WTC11 (cell line): ENCODE results near the gene PAWR. TPM values are rescaled to one million over a fixed set of nuclear protein-coding genes. Genes with fewer than 3 reads are reported as not detected.

Experiments used
- ATAC-seq: fragments of 200-7000 bp; cut with Tn5 transposase; 2 replicates; pipeline ENCODE4 v1.10.0; 2021; ENCODE audit warnings: mild to moderate bottlenecking, moderate library complexity
- CTCF ChIA-PET: fragments of 300-600 bp; sonication (Branson Sonifier 250); formaldehyde crosslinking; loops from one replicate; lab custom pipeline; 2021; ENCODE audit warnings: antibody characterized with exemption; lab: Charles Lee
- POLR2A ChIA-PET: fragments of 350-600 bp; sonication (Branson Sonifier 250); formaldehyde crosslinking; loops from one replicate; lab custom pipeline; 2021; ENCODE audit warnings: antibody characterized with exemption; lab: Charles Lee
- DNase-seq: peaks from one replicate; pipeline ENCODE4 v3.0.0; 2021; ENCODE audit warnings: low spot score
- H3K27ac Mint-ChIP-seq: 2 replicates; pipeline ENCODE4 v1.8.0; 2021; ENCODE audit warnings: mixed read lengths
- H3K27me3 Mint-ChIP-seq: 2 replicates; pipeline ENCODE4 v1.8.0; 2021; ENCODE audit warnings: low read depth, mild to moderate bottlenecking, moderate library complexity, mixed read lengths
- H3K36me3 Mint-ChIP-seq: 2 replicates; pipeline ENCODE4 v1.8.0; 2021; ENCODE audit warnings: mixed read lengths
- H3K4me1 Mint-ChIP-seq: 2 replicates; pipeline ENCODE4 v1.8.0; 2022; ENCODE audit warnings: mixed read lengths
- H3K4me3 Mint-ChIP-seq: 2 replicates; pipeline ENCODE4 v1.8.0; 2021; ENCODE audit warnings: mild to moderate bottlenecking, moderate library complexity, mixed read lengths
- H3K9me3 Mint-ChIP-seq: 2 replicates; pipeline ENCODE4 v1.8.0; 2021; ENCODE audit warnings: mixed read lengths
- CREB1 ChIP-seq: sonication (generic); formaldehyde crosslinking; IDR thresholded peaks from 2 replicates; pipeline ENCODE4 v1.8.0; 2023; ENCODE audit warnings: mild to moderate bottlenecking, missing genetic modification reagents
- ELF4 ChIP-seq: sonication (generic); formaldehyde crosslinking; IDR thresholded peaks from 2 replicates; pipeline ENCODE4 v1.8.1; 2022; ENCODE audit warnings: low read depth, mild to moderate bottlenecking, moderate library complexity, missing genetic modification reagents
- ESRRA ChIP-seq: sonication (generic); formaldehyde crosslinking; IDR thresholded peaks from 2 replicates; pipeline ENCODE4 v1.8.1; 2022; ENCODE audit warnings: mild to moderate bottlenecking, missing genetic modification reagents, borderline replicate concordance
- FOXK1 ChIP-seq: sonication (generic); formaldehyde crosslinking; IDR thresholded peaks from 2 replicates; pipeline ENCODE4 v1.8.0; 2022; ENCODE audit warnings: mild to moderate bottlenecking, moderate library complexity, missing genetic modification reagents
- FOXP1 ChIP-seq: sonication (generic); formaldehyde crosslinking; IDR thresholded peaks from 2 replicates; pipeline ENCODE4 v1.8.0; 2022; ENCODE audit warnings: missing genetic modification reagents, mild to moderate bottlenecking, moderate library complexity, borderline replicate concordance
- HMGA2 ChIP-seq: fragments of 250-450 bp; sonication (Bioruptor Pico); IDR thresholded peaks from 2 replicates; pipeline ENCODE4 v1.4.0; 2021; ENCODE audit warnings: mild to moderate bottlenecking, moderate library complexity
- IRF2 ChIP-seq: sonication (generic); formaldehyde crosslinking; IDR thresholded peaks from 2 replicates; pipeline ENCODE4 v1.8.0; 2022; ENCODE audit warnings: low read depth, missing genetic modification reagents, borderline replicate concordance
- JUN ChIP-seq: sonication (generic); formaldehyde crosslinking; IDR thresholded peaks from 2 replicates; pipeline ENCODE4 v1.8.0; 2023; ENCODE audit warnings: mild to moderate bottlenecking, missing genetic modification reagents
- NFE2L1 ChIP-seq: sonication (generic); formaldehyde crosslinking; IDR thresholded peaks from 2 replicates; pipeline ENCODE4 v1.8.1; 2023; ENCODE audit warnings: missing genetic modification reagents
- OVOL2 ChIP-seq: fragments of 250-450 bp; sonication (Bioruptor Pico); IDR thresholded peaks from 2 replicates; pipeline ENCODE4 v1.9.0; 2021; ENCODE audit warnings: mild to moderate bottlenecking, borderline replicate concordance
- SMAD3 ChIP-seq: sonication (generic); formaldehyde crosslinking; IDR thresholded peaks from 2 replicates; pipeline ENCODE4 v1.8.0; 2022; ENCODE audit warnings: missing genetic modification reagents, mild to moderate bottlenecking, borderline replicate concordance
- ZBTB21 ChIP-seq: sonication (generic); formaldehyde crosslinking; IDR thresholded peaks from 2 replicates; pipeline ENCODE4 v1.8.1; 2023; ENCODE audit warnings: mild to moderate bottlenecking, missing genetic modification reagents, borderline replicate concordance
- ZNF219 ChIP-seq: sonication (generic); formaldehyde crosslinking; IDR thresholded peaks from 2 replicates; pipeline ENCODE4 v1.8.0; 2023; ENCODE audit warnings: missing genetic modification reagents, mild to moderate bottlenecking, borderline replicate concordance
- total RNA-seq: library from RNA; stranded (reverse); gene quantifications from 3 replicates; pipeline ENCODE4 v1.2.3, GENCODE V29; 2021
- TF ChIP-seq, protein P1 (sequence below): sonication (generic); formaldehyde crosslinking; IDR thresholded peaks from 2 replicates; pipeline ENCODE4 v1.8.1; 2022; ENCODE audit warnings: mild to moderate bottlenecking, missing genetic modification reagents, moderate library complexity, borderline replicate concordance
- TF ChIP-seq, protein P2 (sequence below): sonication (generic); formaldehyde crosslinking; IDR thresholded peaks from 2 replicates; pipeline ENCODE4 v1.8.1; 2022; ENCODE audit warnings: missing genetic modification reagents, borderline replicate concordance
- TF ChIP-seq, protein P3 (sequence below): fragments of 250-450 bp; sonication (Bioruptor Pico); IDR thresholded peaks from 2 replicates; pipeline ENCODE4 v1.9.0; 2021; ENCODE audit warnings: mild to moderate bottlenecking
- TF ChIP-seq, protein P4 (sequence below): fragments of 250-450 bp; sonication (Bioruptor Pico); IDR thresholded peaks from 2 replicates; pipeline ENCODE4 v1.8.0; 2021; ENCODE audit warnings: mild to moderate bottlenecking
- TF ChIP-seq, protein P5 (sequence below): sonication (generic); formaldehyde crosslinking; IDR thresholded peaks from 2 replicates; pipeline ENCODE4 v1.8.1; 2023; ENCODE audit warnings: mild to moderate bottlenecking, missing genetic modification reagents, moderate library complexity
- TF ChIP-seq, protein P6 (sequence below): fragments of 200-600 bp; IDR thresholded peaks from 2 replicates; pipeline ENCODE4 v1.8.0; 2022; ENCODE audit warnings: antibody characterized with exemption

PAWR gene
- total RNA-seq, 1 experiment from 2014 or later: 397 TPM

DNA sequence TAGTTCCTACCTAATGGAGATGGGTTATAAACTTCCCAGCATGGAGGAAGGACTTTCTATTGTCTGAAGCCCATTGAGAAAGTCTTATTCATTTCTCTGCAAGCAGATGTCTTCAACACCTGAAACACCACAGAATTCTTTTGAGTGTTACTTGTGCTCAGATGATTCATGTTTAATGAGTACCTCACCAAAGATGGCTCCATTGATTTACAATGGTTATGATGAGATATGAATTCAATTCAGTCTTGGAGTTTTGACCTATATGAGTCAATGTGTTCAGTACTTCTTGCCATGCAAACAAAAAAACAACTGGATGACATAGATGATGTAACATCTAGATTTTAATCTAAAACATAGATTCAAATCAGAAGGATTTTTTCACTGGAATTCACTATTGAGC is 15.4 kb upstream of the PAWR start:
- ChIA-PET CTCF (no interaction called here), POLR2A (no interaction called here)
- Mint-ChIP-seq H3K4me3 (no peak overlapping the region), H3K4me1 (peaks cover 26% of the 10 kb centered on the region), H3K27ac (no peak overlapping the region), H3K36me3 (peaks cover 2% of the 10 kb centered on the region; the same call in 1 of the 2 replicates), H3K27me3 (no peaks in the 10 kb centered on the region), H3K9me3 (no peaks in the 10 kb centered on the region)
- ATAC-seq (no peak), DNase-seq (no peak)
- TF ChIP-seq ESRRA (CRISPR knock-in tag): no peak

DNA sequence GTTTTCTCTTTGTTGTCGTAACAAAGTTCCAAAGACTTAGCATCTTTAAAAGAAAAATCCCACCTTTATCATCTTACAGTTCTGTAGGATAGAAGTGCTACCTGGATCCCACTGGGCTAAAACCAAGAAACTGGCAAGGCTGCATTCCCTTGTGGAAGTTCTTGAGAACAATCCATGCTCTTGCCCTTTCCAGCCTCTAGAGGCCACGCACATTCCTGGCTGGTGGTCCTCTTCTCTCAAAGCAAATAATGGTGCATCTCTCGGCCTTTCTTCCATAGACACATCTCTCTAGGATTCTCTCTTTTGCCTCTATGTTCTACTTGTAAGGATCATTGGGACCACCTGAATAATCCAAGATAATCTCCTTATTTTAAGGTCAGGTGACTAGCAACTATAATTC is 8.2 kb upstream of the PAWR start:
- CTCF ChIA-PET: interaction anchor here (0.5 kb wide), 1 partner anchor 124 kb away, joined by 4 read pairs; no protein-coding TSS in a partner anchor
- ATAC-seq (no peak), DNase-seq (no peak)
- Mint-ChIP-seq H3K4me1 (no peaks in the 10 kb centered on the region), H3K9me3 (peaks cover 6% of the 10 kb centered on the region), H3K27ac (no peak overlapping the region), H3K36me3 (peaks cover 9% of the 10 kb centered on the region; the same call in 1 of the 2 replicates), H3K27me3 (no peaks in the 10 kb centered on the region; the same call in 1 of the 2 replicates), H3K4me3 (no peak overlapping the region)
- POLR2A ChIA-PET: no interaction called here
- TF ChIP-seq ZBTB21 (CRISPR knock-in tag): no peak
- no peak for TF ChIP-seq HMGA2 (CRISPR knock-in tag)
- TF ChIP-seq ELF4 (CRISPR knock-in tag): no peak
- TF ChIP-seq, protein P1, sequence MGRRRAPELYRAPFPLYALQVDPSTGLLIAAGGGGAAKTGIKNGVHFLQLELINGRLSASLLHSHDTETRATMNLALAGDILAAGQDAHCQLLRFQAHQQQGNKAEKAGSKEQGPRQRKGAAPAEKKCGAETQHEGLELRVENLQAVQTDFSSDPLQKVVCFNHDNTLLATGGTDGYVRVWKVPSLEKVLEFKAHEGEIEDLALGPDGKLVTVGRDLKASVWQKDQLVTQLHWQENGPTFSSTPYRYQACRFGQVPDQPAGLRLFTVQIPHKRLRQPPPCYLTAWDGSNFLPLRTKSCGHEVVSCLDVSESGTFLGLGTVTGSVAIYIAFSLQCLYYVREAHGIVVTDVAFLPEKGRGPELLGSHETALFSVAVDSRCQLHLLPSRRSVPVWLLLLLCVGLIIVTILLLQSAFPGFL (CRISPR knock-in tag): no peak
- TF ChIP-seq NFE2L1: no peak
- no peak for TF ChIP-seq OVOL2
- TF ChIP-seq JUN (CRISPR knock-in tag): no peak
- no peak for TF ChIP-seq FOXK1
- TF ChIP-seq FOXP1 (CRISPR knock-in tag): no peak

DNA sequence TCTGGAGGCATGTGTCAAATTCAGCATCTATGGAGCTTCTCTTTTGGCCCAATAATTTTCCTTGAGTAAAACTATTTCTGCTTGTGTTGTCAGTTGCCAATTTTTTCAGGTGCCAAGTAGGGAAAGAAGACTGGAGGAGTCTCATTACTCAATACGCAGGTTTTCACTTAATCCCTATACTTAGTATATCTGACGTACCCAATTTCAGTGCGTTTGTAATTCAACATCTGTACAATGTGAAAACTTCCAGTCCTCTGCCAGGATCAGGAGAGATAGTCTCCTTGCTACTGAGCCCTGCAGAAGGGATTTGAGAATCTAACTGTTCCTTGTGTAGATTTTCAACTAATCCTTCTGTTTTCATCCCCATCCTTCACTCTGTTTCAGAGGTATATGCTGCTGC is 5.7 kb upstream of the PAWR start:
- ChIA-PET POLR2A (no interaction called here), CTCF (no interaction called here)
- H3K36me3 Mint-ChIP-seq: peaks cover 7% of the 10 kb centered on the region; the same call in 1 of the 2 replicates
- no peak for ATAC-seq
- H3K4me1 Mint-ChIP-seq: peaks cover 18% of the 10 kb centered on the region
- TF ChIP-seq, protein P2, sequence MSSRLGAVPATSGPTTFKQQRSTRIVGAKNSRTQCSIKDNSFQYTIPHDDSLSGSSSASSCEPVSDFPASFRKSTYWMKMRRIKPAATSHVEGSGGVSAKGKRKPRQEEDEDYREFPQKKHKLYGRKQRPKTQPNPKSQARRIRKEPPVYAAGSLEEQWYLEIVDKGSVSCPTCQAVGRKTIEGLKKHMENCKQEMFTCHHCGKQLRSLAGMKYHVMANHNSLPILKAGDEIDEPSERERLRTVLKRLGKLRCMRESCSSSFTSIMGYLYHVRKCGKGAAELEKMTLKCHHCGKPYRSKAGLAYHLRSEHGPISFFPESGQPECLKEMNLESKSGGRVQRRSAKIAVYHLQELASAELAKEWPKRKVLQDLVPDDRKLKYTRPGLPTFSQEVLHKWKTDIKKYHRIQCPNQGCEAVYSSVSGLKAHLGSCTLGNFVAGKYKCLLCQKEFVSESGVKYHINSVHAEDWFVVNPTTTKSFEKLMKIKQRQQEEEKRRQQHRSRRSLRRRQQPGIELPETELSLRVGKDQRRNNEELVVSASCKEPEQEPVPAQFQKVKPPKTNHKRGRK (CRISPR knock-in tag): no peak
- TF ChIP-seq, protein P3, sequence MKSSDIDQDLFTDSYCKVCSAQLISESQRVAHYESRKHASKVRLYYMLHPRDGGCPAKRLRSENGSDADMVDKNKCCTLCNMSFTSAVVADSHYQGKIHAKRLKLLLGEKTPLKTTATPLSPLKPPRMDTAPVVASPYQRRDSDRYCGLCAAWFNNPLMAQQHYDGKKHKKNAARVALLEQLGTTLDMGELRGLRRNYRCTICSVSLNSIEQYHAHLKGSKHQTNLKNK (CRISPR knock-in tag): no peak
- TF ChIP-seq, protein P4, sequence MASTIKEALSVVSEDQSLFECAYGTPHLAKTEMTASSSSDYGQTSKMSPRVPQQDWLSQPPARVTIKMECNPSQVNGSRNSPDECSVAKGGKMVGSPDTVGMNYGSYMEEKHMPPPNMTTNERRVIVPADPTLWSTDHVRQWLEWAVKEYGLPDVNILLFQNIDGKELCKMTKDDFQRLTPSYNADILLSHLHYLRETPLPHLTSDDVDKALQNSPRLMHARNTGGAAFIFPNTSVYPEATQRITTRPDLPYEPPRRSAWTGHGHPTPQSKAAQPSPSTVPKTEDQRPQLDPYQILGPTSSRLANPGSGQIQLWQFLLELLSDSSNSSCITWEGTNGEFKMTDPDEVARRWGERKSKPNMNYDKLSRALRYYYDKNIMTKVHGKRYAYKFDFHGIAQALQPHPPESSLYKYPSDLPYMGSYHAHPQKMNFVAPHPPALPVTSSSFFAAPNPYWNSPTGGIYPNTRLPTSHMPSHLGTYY (CRISPR knock-in tag): no peak
- TF ChIP-seq, protein P5, sequence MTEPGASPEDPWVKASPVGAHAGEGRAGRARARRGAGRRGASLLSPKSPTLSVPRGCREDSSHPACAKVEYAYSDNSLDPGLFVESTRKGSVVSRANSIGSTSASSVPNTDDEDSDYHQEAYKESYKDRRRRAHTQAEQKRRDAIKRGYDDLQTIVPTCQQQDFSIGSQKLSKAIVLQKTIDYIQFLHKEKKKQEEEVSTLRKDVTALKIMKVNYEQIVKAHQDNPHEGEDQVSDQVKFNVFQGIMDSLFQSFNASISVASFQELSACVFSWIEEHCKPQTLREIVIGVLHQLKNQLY (CRISPR knock-in tag): no peak
- TF ChIP-seq, protein P6, sequence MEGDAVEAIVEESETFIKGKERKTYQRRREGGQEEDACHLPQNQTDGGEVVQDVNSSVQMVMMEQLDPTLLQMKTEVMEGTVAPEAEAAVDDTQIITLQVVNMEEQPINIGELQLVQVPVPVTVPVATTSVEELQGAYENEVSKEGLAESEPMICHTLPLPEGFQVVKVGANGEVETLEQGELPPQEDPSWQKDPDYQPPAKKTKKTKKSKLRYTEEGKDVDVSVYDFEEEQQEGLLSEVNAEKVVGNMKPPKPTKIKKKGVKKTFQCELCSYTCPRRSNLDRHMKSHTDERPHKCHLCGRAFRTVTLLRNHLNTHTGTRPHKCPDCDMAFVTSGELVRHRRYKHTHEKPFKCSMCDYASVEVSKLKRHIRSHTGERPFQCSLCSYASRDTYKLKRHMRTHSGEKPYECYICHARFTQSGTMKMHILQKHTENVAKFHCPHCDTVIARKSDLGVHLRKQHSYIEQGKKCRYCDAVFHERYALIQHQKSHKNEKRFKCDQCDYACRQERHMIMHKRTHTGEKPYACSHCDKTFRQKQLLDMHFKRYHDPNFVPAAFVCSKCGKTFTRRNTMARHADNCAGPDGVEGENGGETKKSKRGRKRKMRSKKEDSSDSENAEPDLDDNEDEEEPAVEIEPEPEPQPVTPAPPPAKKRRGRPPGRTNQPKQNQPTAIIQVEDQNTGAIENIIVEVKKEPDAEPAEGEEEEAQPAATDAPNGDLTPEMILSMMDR: no peak
- TF ChIP-seq ZNF219 (CRISPR knock-in tag) (no peak), NFE2L1 (no peak), CREB1 (CRISPR knock-in tag) (no peak), ELF4 (CRISPR knock-in tag) (no peak), SMAD3 (CRISPR knock-in tag) (no peak), IRF2 (CRISPR knock-in tag) (no peak)
- TF ChIP-seq, all 79 proteins: peak for 0
- Mint-ChIP-seq H3K27me3 (no peaks in the 10 kb centered on the region; the same call in 1 of the 2 replicates), H3K27ac (no peak overlapping the region), H3K4me3 (no peak overlapping the region), H3K9me3 (peaks cover 6% of the 10 kb centered on the region)
- DNase-seq: no peak
